ENCODE measurements around the gene EML1.

The EML1 gene

DNA sequence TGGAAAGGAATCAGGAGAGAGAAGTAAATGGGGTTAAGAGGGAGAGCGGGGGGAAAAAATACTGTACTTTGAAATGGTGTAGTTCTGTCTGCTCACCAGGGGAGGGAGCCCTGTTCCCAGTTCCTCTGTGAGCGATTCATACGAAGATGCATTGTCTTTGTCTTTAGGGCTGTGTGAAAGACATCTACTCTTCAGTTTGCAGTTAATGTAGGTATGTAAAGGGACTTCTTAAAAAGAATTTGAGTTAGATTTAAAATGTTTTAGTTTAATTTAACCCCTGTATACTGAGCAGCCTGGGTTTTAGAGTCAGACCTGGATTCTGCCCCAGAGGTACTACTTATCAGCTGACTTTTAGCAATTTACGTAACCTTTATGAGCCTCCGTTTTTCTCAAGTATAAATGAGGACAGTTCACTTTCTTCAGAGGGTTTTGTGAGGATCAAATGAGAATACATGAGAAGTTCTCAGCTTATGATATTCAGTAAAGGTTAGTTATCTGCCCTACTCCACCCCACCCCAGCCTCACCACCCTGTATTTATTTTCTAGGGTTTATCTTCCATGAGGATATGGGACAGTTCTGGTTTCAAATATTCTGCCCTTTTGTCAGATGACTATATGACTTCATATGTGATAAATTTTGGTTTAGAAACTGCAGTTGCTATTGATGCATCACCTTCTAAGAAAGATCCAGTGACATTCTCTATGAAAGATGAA lies 189.5 kb downstream of the EML1 start:
- DNase-seq (ENCODE audit: low spot score) (peak; percentile 34), FAIRE-seq (no peak)

DNA sequence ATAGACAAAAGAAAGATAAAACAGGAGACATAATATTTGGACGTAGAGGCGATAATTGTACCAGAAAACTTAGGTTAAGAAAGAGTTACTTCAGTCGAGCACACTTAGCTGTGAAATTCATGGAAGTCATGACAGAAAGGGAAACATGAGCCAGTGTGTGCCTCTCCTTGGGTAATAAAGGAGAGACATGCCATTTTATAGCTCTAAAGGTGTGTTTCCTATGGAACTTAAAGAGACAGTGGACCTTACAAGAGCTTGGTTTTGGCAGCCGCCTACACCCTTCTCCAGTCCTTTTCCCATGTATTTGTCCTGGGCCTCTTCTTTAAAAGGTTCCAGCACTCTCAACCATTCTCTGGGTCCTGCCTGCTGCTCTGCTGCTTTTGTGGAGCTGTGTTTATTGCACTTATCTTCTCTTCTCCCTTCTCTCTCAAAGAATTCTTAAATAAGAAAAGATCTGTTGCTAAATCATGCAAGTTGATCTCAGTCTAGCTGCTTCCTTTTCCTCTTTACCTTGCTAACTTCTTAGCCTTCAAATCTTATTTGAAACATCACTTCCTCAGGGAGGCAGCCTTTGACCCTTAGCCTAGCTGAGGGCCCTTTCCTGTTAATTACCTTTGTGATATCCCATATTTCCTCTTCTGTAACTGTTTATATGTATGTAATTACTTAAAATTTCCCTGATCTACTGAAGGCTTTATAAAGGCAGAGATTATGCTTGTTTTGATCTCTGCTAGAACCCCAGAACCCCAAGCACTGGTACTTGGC lies 190.2 kb downstream of the EML1 start:
- FAIRE-seq (no peak), DNase-seq (ENCODE audit: low spot score) (no peak)

DNA sequence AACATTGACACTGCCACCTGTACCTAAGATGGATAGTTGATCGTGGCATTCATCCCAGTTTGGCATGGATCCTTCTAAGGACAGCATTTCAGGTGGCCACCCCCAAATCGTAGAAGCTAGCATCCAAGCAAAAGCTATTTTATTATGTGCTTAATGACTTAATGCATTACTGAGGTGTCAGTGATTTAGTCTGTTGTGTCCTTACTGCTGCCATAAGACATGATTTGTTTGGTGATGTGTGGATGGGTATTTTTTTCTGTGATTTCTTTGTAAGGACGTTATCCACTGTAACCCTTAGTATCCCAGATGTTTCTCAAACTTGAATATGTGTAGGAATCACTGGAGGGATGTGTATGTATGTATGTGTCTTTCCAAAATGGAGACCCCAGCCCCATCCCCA lies 190.8 kb downstream of the EML1 start:
- DNase-seq (ENCODE audit: low spot score) = no peak

DNA sequence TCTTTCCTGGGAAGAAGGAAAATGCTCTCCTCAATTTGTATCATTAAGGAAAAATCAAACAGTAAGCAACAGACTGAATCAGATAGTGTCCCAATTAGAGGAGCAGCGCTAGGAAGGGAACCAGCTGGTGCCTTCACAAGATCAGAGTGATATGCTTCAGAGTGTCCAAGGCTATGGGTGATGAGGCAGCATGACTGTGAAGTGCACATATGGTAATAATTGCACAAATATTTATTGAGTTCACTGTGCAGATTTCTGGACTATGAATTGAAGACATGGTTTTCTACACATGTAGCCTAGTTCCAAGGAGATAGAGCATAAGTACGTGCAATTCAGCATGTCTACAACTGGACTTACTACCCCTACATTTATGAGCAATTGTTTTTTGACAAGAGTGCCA lies 193.2 kb downstream of the EML1 start:
- no peak for DNase-seq (ENCODE audit: low spot score)
- FAIRE-seq = no peak

More for the DNA sequence above, 190.8 kb downstream of the EML1 start:
- FAIRE-seq = no peak

DNA sequence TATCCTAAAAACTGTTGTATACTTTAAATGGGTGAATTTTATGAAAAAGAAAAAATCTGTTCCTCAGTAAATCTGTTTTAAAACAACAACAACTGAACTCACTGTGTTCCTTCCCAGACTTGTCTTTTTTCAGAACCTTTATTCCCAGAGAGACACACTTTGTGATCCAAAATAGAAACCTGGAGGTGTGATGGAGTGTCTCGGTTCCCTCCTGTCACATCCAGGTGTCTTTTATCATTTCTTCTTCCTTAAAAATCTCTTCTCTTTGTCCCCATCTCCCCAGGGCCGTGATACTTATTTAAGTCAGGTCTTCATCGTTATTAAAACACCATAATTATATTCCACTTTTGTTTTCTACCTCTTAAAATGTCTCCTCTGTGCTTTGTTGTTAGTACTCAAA lies 195.8 kb downstream of the EML1 start:
- FAIRE-seq (no peak), DNase-seq (ENCODE audit: low spot score) (no peak)

DNA sequence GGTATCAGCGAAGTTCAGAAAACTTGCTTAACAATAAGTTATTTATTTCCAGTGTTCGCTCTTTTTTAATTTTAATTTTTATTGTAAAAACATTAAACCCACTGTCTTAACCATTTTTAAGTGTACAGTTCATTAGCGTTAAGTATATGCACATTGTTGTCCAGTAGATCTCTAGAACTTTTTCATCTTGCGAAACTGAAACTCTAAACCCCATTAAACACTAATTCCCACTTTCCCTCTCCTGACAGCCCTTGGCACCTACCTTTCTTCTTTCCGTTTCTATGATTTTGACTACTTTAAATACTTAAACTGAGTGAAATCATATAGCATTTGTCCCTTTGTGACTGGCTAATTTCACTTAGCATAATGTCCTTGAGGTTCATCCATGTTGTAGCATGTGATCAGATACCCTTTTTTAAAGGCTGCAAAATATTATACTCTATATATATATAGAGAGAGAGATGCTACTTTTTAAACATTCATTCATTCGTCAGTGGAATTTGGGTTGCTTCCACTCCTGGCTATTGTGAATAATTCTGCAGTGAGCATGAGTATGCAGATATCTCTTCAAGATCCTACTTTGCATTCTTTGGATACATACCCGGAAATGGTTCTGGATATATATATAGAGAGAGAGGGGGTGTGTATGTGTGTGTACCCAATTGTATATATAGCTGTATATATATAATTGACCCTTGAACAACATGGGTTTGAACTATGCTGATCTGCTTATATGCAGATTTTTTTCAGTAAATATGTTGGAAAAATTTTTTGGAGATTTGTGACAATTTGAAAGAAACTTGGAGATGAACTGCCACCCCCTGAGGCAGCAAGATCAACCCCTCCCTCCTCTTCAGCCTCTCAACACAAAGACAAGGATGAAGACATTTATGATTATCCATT lies 197.3 kb downstream of the EML1 start:
- FAIRE-seq = no peak
- DNase-seq (ENCODE audit: low spot score) = no peak

DNA sequence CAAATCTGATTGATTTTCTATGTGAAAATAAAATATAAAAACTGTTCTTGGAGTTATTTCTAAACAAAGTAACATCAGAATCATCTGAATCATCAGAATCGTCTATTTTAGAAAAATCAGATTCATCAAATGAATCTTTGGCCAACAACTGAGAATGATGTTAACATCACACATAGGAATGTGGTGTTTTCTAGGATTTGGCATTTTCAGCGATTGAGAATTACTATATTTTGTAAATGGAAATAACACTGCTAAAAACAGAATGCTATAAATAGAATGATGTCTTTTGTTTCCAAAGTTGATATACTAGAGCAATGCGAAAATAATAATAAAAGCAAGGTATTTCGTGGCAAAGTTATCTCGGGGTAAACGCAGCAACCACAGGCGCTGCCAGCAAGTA lies 198.1 kb downstream of the EML1 start:
- no peak for FAIRE-seq
- DNase-seq (ENCODE audit: low spot score) = no peak

All from RCC 7860 (cell line).